Stimulated activated naive CD8-positive, alpha-beta T cell treated with anti-CD3 and anti-CD28 coated beads, Interleukin-15, Interleukin-2, amounts not matched to agents 100 ng/mL and 50 ng/mL, for 24 hours (primary cell): Measurements from ENCODE around the gene DYNLT4.
"Not testable (repeated sequence)": the region's sequence is repeated elsewhere in the genome, so short reads cannot be mapped to it uniquely, and the experiment has no call there.

Experiments used
- H3K27ac Mint-ChIP-seq: one replicate; pipeline ENCODE4 v1.8.0; 2021; ENCODE audit warnings: mild to moderate bottlenecking, mixed read lengths
- H3K27me3 Mint-ChIP-seq: one replicate; pipeline ENCODE4 v1.8.0; 2021; ENCODE audit warnings: mixed read lengths
- H3K36me3 Mint-ChIP-seq: one replicate; pipeline ENCODE4 v1.8.0; 2021; ENCODE audit warnings: low read depth, mixed read lengths
- H3K4me1 Mint-ChIP-seq: one replicate; pipeline ENCODE4 v1.8.0; 2021; ENCODE audit warnings: low read depth, mixed read lengths
- H3K4me3 Mint-ChIP-seq: one replicate; pipeline ENCODE4 v1.8.0; 2021; ENCODE audit warnings: mild to moderate bottlenecking, mixed read lengths
- H3K9me3 Mint-ChIP-seq: one replicate; pipeline ENCODE4 v1.8.0; 2021; ENCODE audit warnings: mixed read lengths

Gene DYNLT4

GRCh38 chr1:44808063-44808937 is 1.1 kb upstream of the DYNLT4 start, which contains the start of gene BTBD19:
BTBD19 (plus strand) TSS chr1:44808523; CDS start chr1:44808821, 298 bp downstream.
- Mint-ChIP-seq H3K27me3 (no peaks in the 10 kb centered on the region), H3K27ac (peak within 1 kb of the TSS; percentile 99), H3K9me3 (no peaks in the 10 kb centered on the region), H3K4me3 (peak within 1 kb of the TSS; percentile 76), H3K4me1 (peaks cover 86% of the 10 kb centered on the region), H3K36me3 (peaks cover 55% of the 10 kb centered on the region)

GRCh38 chr1:44807364-44808062 is 362 bp upstream of the DYNLT4 start:
- Mint-ChIP-seq H3K4me3 (peak overlapping the region; percentile 76), H3K4me1 (peaks cover 93% of the 10 kb centered on the region), H3K27me3 (no peaks in the 10 kb centered on the region), H3K27ac (peak overlapping the region; percentile 99), H3K9me3 (no peaks in the 10 kb centered on the region), H3K36me3 (peaks cover 62% of the 10 kb centered on the region)

GRCh38 chr1:44806025-44806703 is 987 bp downstream of the DYNLT4 start:
- peaks cover 90% of the 10 kb centered on the region for H3K4me1 Mint-ChIP-seq
- peak overlapping the region; percentile 76 for H3K4me3 Mint-ChIP-seq
- H3K9me3 Mint-ChIP-seq: no peaks in the 10 kb centered on the region
- H3K27ac Mint-ChIP-seq: peak overlapping the region; percentile 99
- peaks cover 64% of the 10 kb centered on the region for H3K36me3 Mint-ChIP-seq
- no peaks in the 10 kb centered on the region for H3K27me3 Mint-ChIP-seq

GRCh38 chr1:44805311-44806024 is 1.7 kb downstream of the DYNLT4 start:
- H3K9me3 Mint-ChIP-seq: no peaks in the 10 kb centered on the region

GRCh38 chr1:44803312-44804095 is 3.6 kb downstream of the DYNLT4 start:
- Mint-ChIP-seq H3K27me3 (no peaks in the 10 kb centered on the region), H3K27ac (peak overlapping the region; percentile 96), H3K4me1 (peaks cover 76% of the 10 kb centered on the region), H3K36me3 (peaks cover 56% of the 10 kb centered on the region), H3K4me3 (peak overlapping the region; percentile 96), H3K9me3 (no peaks in the 10 kb centered on the region)

More at GRCh38 chr1:44805311-44806024, 1.7 kb downstream of the DYNLT4 start:
- Mint-ChIP-seq H3K27ac (peak overlapping the region; percentile 96), H3K27me3 (no peaks in the 10 kb centered on the region), H3K4me1 (peaks cover 83% of the 10 kb centered on the region), H3K36me3 (peaks cover 64% of the 10 kb centered on the region), H3K4me3 (peak overlapping the region; percentile 38)

GRCh38 chr1:44803062-44803311 is 4.2 kb downstream of the DYNLT4 start:
- Mint-ChIP-seq H3K9me3 (no peaks in the 10 kb centered on the region), H3K4me3 (peak overlapping the region; percentile 96), H3K36me3 (peaks cover 56% of the 10 kb centered on the region), H3K27me3 (no peaks in the 10 kb centered on the region), H3K27ac (peak overlapping the region; percentile 96), H3K4me1 (peaks cover 72% of the 10 kb centered on the region)

- peaks cover 67% of the 10 kb centered on the region for H3K4me1 Mint-ChIP-seq
- H3K27me3 Mint-ChIP-seq: no peaks in the 10 kb centered on the region
- peak overlapping the region; percentile 96 for H3K4me3 Mint-ChIP-seq
- peak overlapping the region; percentile 96 for H3K27ac Mint-ChIP-seq
- peaks cover 56% of the 10 kb centered on the region for H3K36me3 Mint-ChIP-seq
- no peaks in the 10 kb centered on the region for H3K9me3 Mint-ChIP-seq
These were observed 4.7 kb downstream of the DYNLT4 start for GRCh38 chr1:44802306-44803061.

GRCh38 chr1:44801491-44802305 is 5.5 kb downstream of the DYNLT4 start:
- Mint-ChIP-seq H3K4me3 (peak overlapping the region; percentile 96), H3K27me3 (no peaks in the 10 kb centered on the region), H3K9me3 (no peaks in the 10 kb centered on the region), H3K27ac (peak overlapping the region; percentile 96), H3K36me3 (peaks cover 49% of the 10 kb centered on the region), H3K4me1 (peaks cover 59% of the 10 kb centered on the region)

- Mint-ChIP-seq H3K9me3 (no peaks in the 10 kb centered on the region), H3K4me3 (peak within 1 kb of the TSS; percentile 96), H3K4me1 (peaks cover 47% of the 10 kb centered on the region), H3K27me3 (no peaks in the 10 kb centered on the region), H3K27ac (peak within 1 kb of the TSS; percentile 97), H3K36me3 (peaks cover 38% of the 10 kb centered on the region)
These were observed 7.2 kb downstream of the DYNLT4 start, which contains the start of gene PLK3 for GRCh38 chr1:44799770-44800584. PLK3 (plus strand) TSS chr1:44800377; CDS start chr1:44800464, 87 bp downstream.

- Mint-ChIP-seq H3K36me3 (peaks cover 26% of the 10 kb centered on the region), H3K9me3 (no peaks in the 10 kb centered on the region), H3K4me3 (no peak overlapping the region)
These were observed 8.4 kb downstream of the DYNLT4 start for GRCh38 chr1:44798481-44799365.

GRCh38 chr1:44797886-44798285 is 9.3 kb downstream of the DYNLT4 start:
- H3K36me3 Mint-ChIP-seq: peaks cover 17% of the 10 kb centered on the region
- H3K9me3 Mint-ChIP-seq, H3K27me3 Mint-ChIP-seq, H3K27ac Mint-ChIP-seq, H3K4me3 Mint-ChIP-seq: not testable (repeated sequence)
- H3K4me1 Mint-ChIP-seq: peaks cover 26% of the 10 kb centered on the region

More at GRCh38 chr1:44798481-44799365, 8.4 kb downstream of the DYNLT4 start:
- Mint-ChIP-seq H3K27me3 (no peaks in the 10 kb centered on the region), H3K27ac (peak overlapping the region; percentile 97), H3K4me1 (peaks cover 35% of the 10 kb centered on the region)
